NCI-H2029 (cell line): ENCODE data around the gene AKAP17A.
"Not testable (repeated sequence)": the region's sequence is repeated elsewhere in the genome, so short reads cannot be mapped to it uniquely, and the experiment has no call there.

Source experiments
- DNase-seq: peaks from one replicate; lab custom pipeline; 2025; lab: John Stamatoyannopoulos, UW

The AKAP17A gene

GRCh38 chrX:1609311-1609710 lies 17.9 kb downstream of the AKAP17A start:
- DNase-seq, result no peak

DNA sequence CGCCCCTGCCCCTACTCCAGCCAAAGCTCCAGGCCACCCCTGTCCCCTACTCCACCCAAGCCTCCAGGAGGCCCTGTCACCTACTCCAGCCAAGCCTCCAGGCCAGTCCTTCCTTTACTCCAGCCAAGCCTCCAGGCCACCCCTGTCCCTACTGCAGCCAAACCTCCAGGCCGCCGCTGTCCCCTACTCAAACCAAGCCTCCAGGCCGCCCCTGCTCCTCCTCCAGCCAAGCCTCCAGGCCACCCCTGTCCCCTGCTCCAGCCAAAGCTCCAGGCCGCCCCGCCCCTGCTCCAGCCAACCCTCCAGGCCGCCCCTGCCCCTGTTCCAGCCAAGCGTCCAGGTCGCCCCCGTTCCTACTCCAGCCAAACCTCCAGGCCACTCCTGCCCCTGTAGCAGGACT lies 18.4 kb downstream of the AKAP17A start:
- DNase-seq, result no peak

DNA sequence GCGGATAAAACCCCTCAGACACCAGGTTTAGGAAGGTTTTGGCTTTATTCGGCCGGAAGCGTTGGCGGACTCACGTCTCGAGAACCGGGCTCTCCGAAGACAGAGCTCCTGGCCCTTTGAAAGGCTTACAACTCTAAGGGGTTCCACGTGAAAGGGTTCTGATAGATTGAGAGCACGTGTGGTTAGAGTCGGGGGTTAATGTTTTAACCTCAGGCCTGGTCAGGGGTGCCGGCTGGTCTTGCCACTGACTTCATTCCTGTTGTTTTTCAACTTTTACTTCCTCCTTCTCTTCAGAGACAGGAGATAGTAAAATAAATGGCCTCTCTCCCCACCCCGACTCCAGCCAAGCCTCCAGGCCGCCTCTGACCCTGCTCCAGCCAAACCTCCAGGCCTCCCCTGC lies 18.8 kb downstream of the AKAP17A start:
- DNase-seq, result no peak

DNA sequence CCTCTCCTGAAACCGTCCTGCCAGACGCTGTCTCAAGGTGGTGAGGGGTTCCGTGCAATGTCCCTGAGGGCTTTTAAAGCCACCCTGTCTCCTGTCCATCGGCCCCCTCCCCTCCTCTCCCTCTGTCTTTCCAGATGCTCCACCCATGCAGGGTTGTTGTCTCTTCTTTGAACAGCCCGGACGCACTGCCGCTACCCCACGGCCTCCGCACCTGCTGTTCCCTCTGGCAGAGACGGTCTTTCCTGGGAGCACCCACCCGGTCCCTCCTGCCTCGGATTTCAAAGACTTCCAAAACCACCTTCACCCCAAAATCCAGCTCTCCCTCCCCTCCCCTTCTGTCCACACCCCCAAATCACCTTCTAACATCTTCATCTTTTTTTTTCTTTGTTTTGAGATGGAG lies 19.3 kb downstream of the AKAP17A start:
- DNase-seq, result no peak

DNA sequence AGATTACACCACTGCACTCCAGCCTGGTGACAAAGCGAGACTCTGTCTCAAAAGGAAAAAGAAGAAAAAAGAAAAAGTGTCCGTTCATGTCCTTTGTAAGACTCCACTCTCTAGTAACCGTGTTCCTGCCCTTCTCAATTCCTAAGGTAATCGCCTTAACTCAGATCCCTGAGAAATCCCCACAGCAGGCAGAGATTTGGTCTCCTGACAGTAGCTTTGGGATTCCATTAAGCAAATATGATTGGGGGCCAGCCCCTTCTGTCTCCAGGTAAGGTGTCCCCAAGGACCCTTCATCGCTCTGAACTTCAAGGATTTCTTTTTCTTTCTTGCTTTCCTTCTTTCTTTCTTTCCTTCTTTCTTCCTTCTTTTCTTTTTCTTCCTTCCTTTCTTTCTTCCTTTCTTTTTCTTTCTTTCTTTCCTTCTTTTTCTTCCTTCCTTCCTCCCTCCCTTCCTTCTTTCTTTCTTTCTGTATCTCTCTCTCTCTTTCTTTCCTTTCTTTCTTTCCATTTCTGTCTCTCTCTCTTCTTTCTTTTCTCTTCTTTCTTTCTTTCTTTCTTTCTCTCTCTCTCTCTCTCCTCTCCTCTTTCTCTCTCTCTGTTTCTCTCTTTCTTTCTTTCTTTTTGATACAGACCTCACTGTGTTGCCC lies 21.4 kb downstream of the AKAP17A start:
- DNase-seq, result no peak

DNA sequence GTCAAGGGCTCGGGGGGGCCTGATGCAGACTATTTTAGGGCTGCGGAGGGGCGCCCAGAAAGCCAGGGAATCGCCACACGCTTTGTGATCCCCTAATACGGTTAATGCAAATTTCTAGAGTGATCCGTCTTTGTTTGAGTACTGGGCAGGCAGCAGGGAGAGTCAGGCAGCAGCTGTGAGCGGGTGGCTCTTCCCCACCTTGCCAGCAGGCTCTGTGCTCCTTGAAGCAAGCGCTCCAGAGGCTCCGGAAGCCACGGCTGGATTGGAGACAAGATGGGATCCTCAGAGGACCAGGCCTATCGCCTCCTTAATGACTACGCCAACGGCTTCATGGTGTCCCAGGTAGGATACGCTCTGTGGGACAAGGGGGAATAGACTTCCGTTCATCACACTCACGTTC lies 23.5 kb downstream of the AKAP17A start, which contains the start of gene ASMT:
TSS of gene ASMT (plus strand) at position 133 of the 400 bp plus-strand sequence. CDS start at position 274, 141 bp downstream.
- no peak for DNase-seq

- DNase-seq, result no peak
Measured at GRCh38 chrX:1618689-1619088, 27.3 kb downstream of the AKAP17A start.

DNA sequence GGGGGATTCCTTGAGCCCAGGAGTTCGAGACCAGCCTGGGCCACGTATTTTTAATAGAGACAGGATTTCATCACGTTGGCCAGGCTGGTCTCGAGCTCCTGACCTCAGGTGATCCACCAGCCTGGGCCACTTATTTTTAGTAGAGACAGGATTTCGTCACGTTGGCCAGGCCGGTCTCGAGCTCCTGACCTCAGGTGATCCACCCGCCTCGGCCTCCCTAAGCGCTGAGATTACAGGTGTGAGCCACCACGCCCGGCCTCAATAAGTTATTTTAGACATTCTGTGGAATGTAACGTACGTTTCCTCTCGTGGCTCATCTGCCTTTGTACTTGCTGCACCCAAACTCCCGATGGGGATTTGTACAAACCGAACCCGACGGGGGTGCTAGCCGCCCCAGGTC lies 32.3 kb downstream of the AKAP17A start:
- no peak for DNase-seq

- DNase-seq, result not testable (repeated sequence)
Measured at GRCh38 chrX:1624158-1624860, 32.9 kb downstream of the AKAP17A start.

- not testable (repeated sequence) for DNase-seq
Measured at GRCh38 chrX:1624861-1625215, 33.4 kb downstream of the AKAP17A start.

DNA sequence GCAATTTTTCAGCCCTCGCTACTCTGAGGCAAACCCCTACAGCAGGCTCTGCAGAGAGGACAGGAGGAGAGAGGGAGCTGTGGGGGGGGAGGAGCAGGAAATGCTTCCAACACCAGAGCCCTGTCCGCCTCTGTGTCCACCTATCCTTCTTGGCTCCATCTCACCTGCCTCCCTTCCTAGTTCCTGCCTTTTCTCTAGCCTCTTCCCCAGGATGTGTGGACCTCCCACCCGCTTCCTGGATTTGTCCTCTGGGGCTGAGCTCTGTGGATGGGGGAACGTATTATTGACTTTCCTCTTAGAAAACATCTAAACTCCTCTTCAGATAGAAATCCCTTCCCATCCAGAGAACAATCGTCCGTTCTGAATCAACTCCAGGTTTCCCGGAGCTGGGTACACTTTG lies 37.8 kb downstream of the AKAP17A start:
- no peak for DNase-seq

DNA sequence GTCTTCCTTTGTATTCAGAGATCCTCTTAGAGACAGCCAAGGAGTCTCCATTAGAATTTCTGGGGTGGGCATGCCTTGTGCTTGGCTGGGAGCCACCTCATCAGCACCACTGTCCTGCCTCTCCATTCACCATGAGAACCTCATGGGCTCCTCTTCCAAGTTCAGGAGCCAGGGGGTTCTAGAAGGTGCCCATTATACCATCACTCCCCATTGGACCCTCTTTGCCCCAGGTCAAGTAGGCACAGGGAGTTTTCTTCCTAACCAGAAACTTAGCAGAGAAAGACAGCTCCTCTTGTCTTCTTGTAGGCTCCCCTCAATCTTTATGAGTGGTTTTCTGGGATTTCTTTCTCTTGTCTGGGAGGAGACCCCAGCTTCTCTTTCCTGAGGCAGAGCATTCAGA lies 54.6 kb downstream of the AKAP17A start:
- DNase-seq, result no peak

GRCh38 chrX:1649621-1650020 lies 58.2 kb downstream of the AKAP17A start:
- DNase-seq, result no peak
